Activated CD8-positive, alpha-beta memory T cell treated with anti-CD3 and anti-CD28 coated beads for 48 hours (primary cell): ENCODE measurements around the gene OS9.
"Not testable (repeated sequence)": the region's sequence is repeated elsewhere in the genome, so short reads cannot be mapped to it uniquely, and the experiment has no call there.

Experiments used
- DNase-seq, 3 experiments: peaks; one replicate each; pipeline ENCODE4 v3.0.0-alpha.2; 2020; ENCODE audit warnings: low read depth in 2 of 3, low spot score in 2 of 3

OS9 gene

GRCh38 chr12:57694459-57695019, 607 bp downstream of the OS9 start:
- DNase-seq, result no peak

GRCh38 chr12:57695770-57696432, 2.0 kb downstream of the OS9 start:
- DNase-seq, result no peak

GRCh38 chr12:57697076-57697475, 3.1 kb downstream of the OS9 start:
- DNase-seq, result no peak

- no peak for DNase-seq
Observed at GRCh38 chr12:57698414-57698813, 4.5 kb downstream of the OS9 start.

- DNase-seq, result no peak
Observed at GRCh38 chr12:57700317-57700716, 6.4 kb downstream of the OS9 start.

- DNase-seq, result no peak
Observed at GRCh38 chr12:57707250-57707649, 13.3 kb downstream of the OS9 start.

- no peak for DNase-seq
Observed at GRCh38 chr12:57708296-57708695, 14.4 kb downstream of the OS9 start.

GRCh38 chr12:57712701-57713100, 18.8 kb downstream of the OS9 start:
- DNase-seq, result no peak

- no peak for DNase-seq
Observed at GRCh38 chr12:57713209-57713608, 19.3 kb downstream of the OS9 start.

GRCh38 chr12:57715036-57715748, 21.3 kb downstream of the OS9 start:
- not testable (repeated sequence) for DNase-seq

GRCh38 chr12:57715786-57716185, 21.9 kb downstream of the OS9 start:
- DNase-seq, result no peak

GRCh38 chr12:57716305-57716704, 22.4 kb downstream of the OS9 start:
- DNase-seq, result no peak

- no peak for DNase-seq
Observed at GRCh38 chr12:57717131-57717530, 23.2 kb downstream of the OS9 start.

GRCh38 chr12:57717846-57718640, 24.1 kb downstream of the OS9 start:
- DNase-seq, result no peak

- DNase-seq, result no peak
Observed at GRCh38 chr12:57718641-57719528, 25.0 kb downstream of the OS9 start.

GRCh38 chr12:57719777-57720605, 26.1 kb downstream of the OS9 start:
- no peak for DNase-seq

- DNase-seq, result no peak
Observed at GRCh38 chr12:57720606-57721595, 27.0 kb downstream of the OS9 start.

- DNase-seq, result not testable (repeated sequence)
Observed at GRCh38 chr12:57721846-57722608, 28.1 kb downstream of the OS9 start.
